ENCODE results near the gene EFHC2. TPM values are rescaled to one million over a fixed set of nuclear protein-coding genes. Genes with fewer than 3 reads are reported as not detected.
"Not testable (repeated sequence)": the region's sequence is repeated elsewhere in the genome, so short reads cannot be mapped to it uniquely, and the experiment has no call there.

The EFHC2 gene
- polyA plus RNA-seq, 3 donors: 6.5 to 10.4 (median 9.5) TPM

- no peak for DNase-seq (ENCODE audit: extremely low read depth in 1 of 11, low read depth in 9 of 11, low spot score in 4 of 11)
These were observed 37.1 kb downstream of the EFHC2 start for GRCh38 chrX:44306356-44306755.

GRCh38 chrX:44305921-44306320, 37.6 kb downstream of the EFHC2 start:
- no peak for DNase-seq (ENCODE audit: extremely low read depth in 1 of 11, low read depth in 9 of 11, low spot score in 4 of 11)

GRCh38 chrX:44303119-44303518, 40.4 kb downstream of the EFHC2 start:
- no peak for DNase-seq (ENCODE audit: extremely low read depth in 1 of 11, low read depth in 9 of 11, low spot score in 4 of 11)

- no peak for DNase-seq (ENCODE audit: extremely low read depth in 1 of 11, low read depth in 9 of 11, low spot score in 4 of 11)
These were observed 44.3 kb downstream of the EFHC2 start for GRCh38 chrX:44299177-44299576.

GRCh38 chrX:44291468-44292092, 51.9 kb downstream of the EFHC2 start:
- DNase-seq (ENCODE audit: extremely low read depth in 1 of 11, low read depth in 9 of 11, low spot score in 4 of 11): no peak

GRCh38 chrX:44290718-44291117, 52.8 kb downstream of the EFHC2 start:
- DNase-seq (ENCODE audit: extremely low read depth in 1 of 11, low read depth in 9 of 11, low spot score in 4 of 11): no peak

GRCh38 chrX:44282753-44283152, 60.7 kb downstream of the EFHC2 start:
- no peak for DNase-seq (ENCODE audit: extremely low read depth in 1 of 11, low read depth in 9 of 11, low spot score in 4 of 11)

GRCh38 chrX:44280116-44280515, 63.4 kb downstream of the EFHC2 start:
- DNase-seq (ENCODE audit: extremely low read depth in 1 of 11, low read depth in 9 of 11, low spot score in 4 of 11): no peak

- DNase-seq (ENCODE audit: extremely low read depth in 1 of 11, low read depth in 9 of 11, low spot score in 4 of 11): no peak
These were observed 69.4 kb downstream of the EFHC2 start for GRCh38 chrX:44274096-44274495.

- no peak for DNase-seq (ENCODE audit: extremely low read depth in 1 of 11, low read depth in 9 of 11, low spot score in 4 of 11)
These were observed 75.6 kb downstream of the EFHC2 start for GRCh38 chrX:44267861-44268260.

GRCh38 chrX:44267116-44267515, 76.4 kb downstream of the EFHC2 start:
- no peak for DNase-seq (ENCODE audit: extremely low read depth in 1 of 11, low read depth in 9 of 11, low spot score in 4 of 11)

GRCh38 chrX:44265559-44265958, 77.9 kb downstream of the EFHC2 start:
- no peak for DNase-seq (ENCODE audit: extremely low read depth in 1 of 11, low read depth in 9 of 11, low spot score in 4 of 11)

- no peak for DNase-seq (ENCODE audit: extremely low read depth in 1 of 11, low read depth in 9 of 11, low spot score in 4 of 11)
These were observed 78.5 kb downstream of the EFHC2 start for GRCh38 chrX:44264936-44265335.

GRCh38 chrX:44261286-44261685, 82.2 kb downstream of the EFHC2 start:
- no peak for DNase-seq (ENCODE audit: extremely low read depth in 1 of 11, low read depth in 9 of 11, low spot score in 4 of 11)

GRCh38 chrX:44260609-44261008, 82.9 kb downstream of the EFHC2 start:
- no peak for DNase-seq (ENCODE audit: extremely low read depth in 1 of 11, low read depth in 9 of 11, low spot score in 4 of 11)

GRCh38 chrX:44255742-44256141, 87.7 kb downstream of the EFHC2 start:
- DNase-seq (ENCODE audit: extremely low read depth in 1 of 11, low read depth in 9 of 11, low spot score in 4 of 11): not testable (repeated sequence)

GRCh38 chrX:44253575-44253942, 89.9 kb downstream of the EFHC2 start:
- no peak for DNase-seq (ENCODE audit: extremely low read depth in 1 of 11, low read depth in 9 of 11, low spot score in 4 of 11)

- peak in 8 of 11 donors; percentile 5 to 23 (median 17) for DNase-seq (ENCODE audit: extremely low read depth in 1 of 11, low read depth in 9 of 11, low spot score in 4 of 11)
These were observed 90.5 kb downstream of the EFHC2 start for GRCh38 chrX:44252688-44253574.

GRCh38 chrX:44247468-44247867, 96.0 kb downstream of the EFHC2 start:
- no peak for DNase-seq (ENCODE audit: extremely low read depth in 1 of 11, low read depth in 9 of 11, low spot score in 4 of 11)

GRCh38 chrX:44246826-44247225, 96.6 kb downstream of the EFHC2 start:
- no peak for DNase-seq (ENCODE audit: extremely low read depth in 1 of 11, low read depth in 9 of 11, low spot score in 4 of 11)

GRCh38 chrX:44245733-44246132, 97.7 kb downstream of the EFHC2 start:
- no peak for DNase-seq (ENCODE audit: extremely low read depth in 1 of 11, low read depth in 9 of 11, low spot score in 4 of 11)

All from renal cortex interstitium (tissue), 11 donors.